ENCODE results near the gene VBP1. TPM values are rescaled to one million over a fixed set of nuclear protein-coding genes. Genes with fewer than 3 reads are reported as not detected.

VBP1 gene
- 58.9 and 68.6 TPM in 2 replicates for total RNA-seq

GRCh38 chrX:155216179-155216939, at the start of gene VBP1:
Gene VBP1, plus strand, starts transcription at chrX:155216460. Its CDS starts 23 bp downstream, at chrX:155216483.
- peak within 1 kb of the TSS; percentile 79 for H3K4me3 ChIP-seq (ENCODE audit: low read depth, low read length)
- peak; percentile 69 for DNase-seq (ENCODE audit: low read depth)
- peak; percentile 44 for TF ChIP-seq CTCF (conservative IDR thresholded peaks at IDR 0.05; ENCODE audit: low read depth, low read length)

GRCh38 chrX:155169881-155170280, 46.4 kb upstream of the VBP1 start:
- no peak overlapping the region for H3K4me3 ChIP-seq (ENCODE audit: low read depth, low read length)
- no peak for TF ChIP-seq CTCF (conservative IDR thresholded peaks at IDR 0.05; ENCODE audit: low read depth, low read length)
- no peak for DNase-seq (ENCODE audit: low read depth)

- H3K4me3 ChIP-seq (ENCODE audit: low read depth, low read length): no peak overlapping the region
- DNase-seq (ENCODE audit: low read depth): no peak
- peak; percentile 32 for TF ChIP-seq CTCF (conservative IDR thresholded peaks at IDR 0.05; ENCODE audit: low read depth, low read length)
Measured at GRCh38 chrX:155179346-155179997, 36.8 kb upstream of the VBP1 start.

GRCh38 chrX:155188786-155189185, 27.5 kb upstream of the VBP1 start:
- no peak for TF ChIP-seq CTCF (conservative IDR thresholded peaks at IDR 0.05; ENCODE audit: low read depth, low read length)
- DNase-seq (ENCODE audit: low read depth): no peak
- H3K4me3 ChIP-seq (ENCODE audit: low read depth, low read length): no peak overlapping the region

- DNase-seq (ENCODE audit: low read depth): no peak
- H3K4me3 ChIP-seq (ENCODE audit: low read depth, low read length): no peak overlapping the region
- no peak for TF ChIP-seq CTCF (conservative IDR thresholded peaks at IDR 0.05; ENCODE audit: low read depth, low read length)
Measured at GRCh38 chrX:155211208-155211607, 5.1 kb upstream of the VBP1 start.

- no peak for TF ChIP-seq CTCF (conservative IDR thresholded peaks at IDR 0.05; ENCODE audit: low read depth, low read length)
- DNase-seq (ENCODE audit: low read depth): no peak
- H3K4me3 ChIP-seq (ENCODE audit: low read depth, low read length): no peak overlapping the region
Measured at GRCh38 chrX:155213731-155214130, 2.5 kb upstream of the VBP1 start.
